H1 (cell line): ENCODE results near the gene DOCK9. TPM values are rescaled to one million over a fixed set of nuclear protein-coding genes. Genes with fewer than 3 reads are reported as not detected.

Experiments used
- CTCF ChIA-PET: fragments of 300-600 bp; sonication (Branson Sonifier 250); formaldehyde crosslinking; loops from one replicate; lab custom pipeline; 2021; ENCODE audit not compliant: partially characterized antibody; lab: Charles Lee
- POLR2A ChIA-PET: fragments of 300-600 bp; sonication (Branson Sonifier 250); formaldehyde crosslinking; loops from one replicate; lab custom pipeline; 2021; ENCODE audit warnings: inconsistent platforms; ENCODE audit not compliant: partially characterized antibody; lab: Charles Lee
- DNase-seq, 2 experiments: peaks; one replicate each; pipeline versions ENCODE4 v3.0.0 to v3.0.0-alpha.2; 2010 to 2022; ENCODE audit warnings: low spot score in 2 of 2, low read depth in 1 of 2, mixed read lengths in 1 of 2
- FAIRE-seq: peaks from 2 replicates; lab custom pipeline; 2011; peaks lifted over from hg19 to GRCh38; lab: Jason Lieb, UNC
- H2AFZ ChIP-seq: 2 replicates; pipeline ENCODE4 v1.8.1; 2012; ENCODE audit warnings: low read length, inconsistent platforms
- H2AK5ac ChIP-seq: 2 replicates; pipeline ENCODE4 v1.6.1; 2013; ENCODE audit warnings: low read depth, low read length
- H2BK120ac ChIP-seq: replicated peaks from 2 replicates; pipeline ENCODE3; 2013; ENCODE audit warnings: low read depth, low read length, inconsistent platforms
- H2BK12ac ChIP-seq: 2 replicates; pipeline ENCODE4 v1.6.1; 2013; ENCODE audit warnings: low read depth, low read length
- H2BK15ac ChIP-seq: 2 replicates; pipeline ENCODE4 v1.6.1; 2013; ENCODE audit warnings: low read length
- H2BK20ac ChIP-seq: 2 replicates; pipeline ENCODE4 v1.6.1; 2013; ENCODE audit warnings: low read length
- H2BK5ac ChIP-seq: 2 replicates; pipeline ENCODE4 v1.6.1; 2013; ENCODE audit warnings: low read depth, low read length
- H3K14ac ChIP-seq: 2 replicates; pipeline ENCODE4 v1.6.1; 2013; ENCODE audit warnings: inconsistent platforms; ENCODE audit not compliant: insufficient read length
- H3K18ac ChIP-seq: 2 replicates; pipeline ENCODE4 v1.6.1; 2013; ENCODE audit warnings: low read length; ENCODE audit errors: extremely low read depth
- H3K23ac ChIP-seq: 2 replicates; pipeline ENCODE4 v1.6.1; 2013; ENCODE audit warnings: inconsistent platforms; ENCODE audit not compliant: insufficient read length
- H3K23me2 ChIP-seq: 2 replicates; pipeline ENCODE4 v1.6.1; 2013; ENCODE audit warnings: low read depth, low read length
- H3K27ac ChIP-seq: 2 replicates; pipeline ENCODE4 v1.6.1; 2011; ENCODE audit warnings: low read depth, low read length, inconsistent platforms
- H3K27me3 ChIP-seq, 4 experiments: replicated peaks in 1 of 4; 1 replicate in 1 of 4; 2 replicates in 3 of 4; pipeline versions ENCODE4 v1.6.1 to v1.8.1; 2011 to 2013; ENCODE audit warnings: low read length in 3 of 4, mild to moderate bottlenecking in 3 of 4, inconsistent platforms in 2 of 4, mixed read lengths in 2 of 4, moderate library complexity in 1 of 4; ENCODE audit not compliant: control insufficient read depth in 3 of 4, insufficient read depth in 3 of 4; ENCODE audit errors: extremely low read depth in 1 of 4
- H3K36me3 ChIP-seq, 4 experiments: 2 replicates each; pipeline versions ENCODE4 v1.6.1 to v1.8.1; 2011 to 2013; ENCODE audit warnings: mild to moderate bottlenecking in 4 of 4, low read length in 3 of 4, moderate library complexity in 2 of 4, control low read depth in 1 of 4, inconsistent platforms in 1 of 4; ENCODE audit not compliant: insufficient read depth in 4 of 4, control insufficient read depth in 2 of 4
- H3K4ac ChIP-seq: replicated peaks from 2 replicates; pipeline ENCODE3; 2013; ENCODE audit warnings: low read length, low read depth, mixed read lengths, inconsistent platforms; ENCODE audit not compliant: insufficient read length
- H3K4me1 ChIP-seq, 4 experiments: replicated peaks in 1 of 4; 1 replicate in 1 of 4; 2 replicates in 3 of 4; pipeline versions ENCODE4 v1.6.1 to v1.8.1; 2011 to 2013; ENCODE audit warnings: low read length in 3 of 4, inconsistent platforms in 2 of 4, mixed read lengths in 1 of 4; ENCODE audit not compliant: insufficient read depth in 4 of 4, control insufficient read depth in 3 of 4
- H3K4me2 ChIP-seq, 2 experiments: 2 replicates each; pipeline versions ENCODE4 v1.6.1 to v1.8.1; 2011 to 2013; ENCODE audit warnings: low read depth in 2 of 2, low read length in 2 of 2, control low read depth in 1 of 2, inconsistent platforms in 1 of 2, mild to moderate bottlenecking in 1 of 2; ENCODE audit not compliant: insufficient read depth in 1 of 2
- H3K4me3 ChIP-seq, 4 experiments: fragments of 200-600, 300-600 bp in 1 of 4; sonication (generic), shearing (Covaris generic), sonication (Bioruptor Twin) in 1 of 4; 2 replicates each; pipeline versions ENCODE4 v1.5.1 to v1.8.1; 2011 to 2016; ENCODE audit warnings: low read length in 4 of 4, low read depth in 3 of 4, control low read depth in 2 of 4, inconsistent platforms in 2 of 4, mild to moderate bottlenecking in 2 of 4, mixed read lengths in 1 of 4, moderate library complexity in 1 of 4; ENCODE audit not compliant: insufficient read depth in 2 of 4; ENCODE audit errors: extremely low read depth in 1 of 4
- H3K56ac ChIP-seq: replicated peaks from 2 replicates; pipeline ENCODE3; 2013; ENCODE audit warnings: low read depth, mild to moderate bottlenecking, mixed read lengths, low read length, inconsistent platforms; ENCODE audit not compliant: insufficient read length
- H3K79me1 ChIP-seq: 2 replicates; pipeline ENCODE4 v1.6.1; 2013; ENCODE audit warnings: low read depth, low read length, control low read depth
- H3K79me2 ChIP-seq, 2 experiments: 2 replicates each; pipeline versions ENCODE4 v1.6.1 to v1.8.1; 2012 to 2013; ENCODE audit warnings: low read length in 2 of 2, mild to moderate bottlenecking in 2 of 2, inconsistent platforms in 1 of 2; ENCODE audit not compliant: insufficient read depth in 2 of 2, control insufficient read depth in 1 of 2
- H3K9ac ChIP-seq, 4 experiments: replicated peaks in 1 of 4; 1 replicate in 1 of 4; 2 replicates in 3 of 4; pipeline versions ENCODE4 v1.6.1 to v1.8.1; 2011 to 2013; ENCODE audit warnings: low read depth in 3 of 4, low read length in 3 of 4, control low read depth in 2 of 4, mild to moderate bottlenecking in 2 of 4, moderate library complexity in 2 of 4, inconsistent platforms in 1 of 4; ENCODE audit errors: extremely low read depth in 1 of 4
- H3K9me3 ChIP-seq, 2 experiments: 2 replicates each; pipeline versions ENCODE4 v1.6.1 to v1.8.1; 2012 to 2013; ENCODE audit warnings: mild to moderate bottlenecking in 2 of 2, moderate library complexity in 2 of 2, control low read depth in 1 of 2, inconsistent platforms in 1 of 2, low read depth in 1 of 2, low read length in 1 of 2, mixed read lengths in 1 of 2; ENCODE audit not compliant: insufficient read depth in 2 of 2
- H4K20me1 ChIP-seq, 2 experiments: replicated peaks in 1 of 2; 2 replicates each; pipeline versions ENCODE3 to v1.8.1; 2011 to 2013; ENCODE audit warnings: inconsistent platforms in 2 of 2, low read length in 2 of 2, mild to moderate bottlenecking in 1 of 2; ENCODE audit not compliant: insufficient read depth in 2 of 2, control insufficient read depth in 1 of 2
- H4K5ac ChIP-seq: 2 replicates; pipeline ENCODE4 v1.6.1; 2013; ENCODE audit warnings: low read length, low read depth, mixed read lengths, inconsistent platforms; ENCODE audit not compliant: insufficient read length
- H4K8ac ChIP-seq: 2 replicates; pipeline ENCODE4 v1.8.0; 2013; ENCODE audit warnings: mild to moderate bottlenecking, moderate library complexity, low read length, inconsistent platforms; ENCODE audit not compliant: insufficient read depth; ENCODE audit errors: extremely low read depth
- H4K91ac ChIP-seq: replicated peaks from 2 replicates; pipeline ENCODE3; 2013; ENCODE audit warnings: low read length, mixed read lengths, inconsistent platforms; ENCODE audit not compliant: insufficient read length
- CTCF ChIP-seq, 3 experiments: IDR thresholded peaks; 1 replicate in 2 of 3; 2 replicates in 1 of 3; pipeline versions ENCODE4 v1.5.1 to v1.6.1; 2011; ENCODE audit warnings: low read length in 3 of 3, mild to moderate bottlenecking in 3 of 3, inconsistent platforms in 2 of 3, low read depth in 1 of 3, moderate library complexity in 1 of 3; ENCODE audit not compliant: insufficient read depth in 1 of 3; ENCODE audit errors: control extremely low read depth in 1 of 3
- MAX ChIP-seq: IDR thresholded peaks from 2 replicates; pipeline ENCODE4 v1.6.1; 2012; ENCODE audit warnings: inconsistent platforms
- POLR2A ChIP-seq, 2 experiments: IDR thresholded peaks; 1 replicate in 1 of 2; 2 replicates in 1 of 2; pipeline ENCODE4 v1.6.1; 2011; ENCODE audit warnings: low read depth in 2 of 2, low read length in 2 of 2, mild to moderate bottlenecking in 2 of 2; ENCODE audit errors: control extremely low read depth in 1 of 2
- RFX5 ChIP-seq: IDR thresholded peaks from 2 replicates; pipeline ENCODE4 v1.6.1; 2011; ENCODE audit warnings: low read depth, low read length, improper control_type of control experiment, borderline replicate concordance
- RXRA ChIP-seq: IDR thresholded peaks from 2 replicates; pipeline ENCODE4 v1.6.1; 2011; ENCODE audit warnings: low read depth, mild to moderate bottlenecking, low read length, moderate library complexity; ENCODE audit not compliant: insufficient read depth
- SAP30 ChIP-seq: fragments of 300-600 bp; sonication (generic); IDR thresholded peaks from 2 replicates; pipeline ENCODE4 v1.7.1; 2012; ENCODE audit warnings: low read length, moderate library complexity, mild to moderate bottlenecking, inconsistent platforms; ENCODE audit not compliant: insufficient read depth, insufficient replicate concordance
- SIN3A ChIP-seq, 2 experiments: IDR thresholded peaks in 1 of 2; conservative IDR thresholded peaks in 1 of 2; 2 replicates each; pipeline ENCODE4 v1.6.1; 2011 to 2012; ENCODE audit warnings: low read length in 2 of 2, improper control_type of control experiment in 1 of 2, low read depth in 1 of 2, mild to moderate bottlenecking in 1 of 2
- TAF7 ChIP-seq: optimal IDR thresholded peaks from 2 replicates; pipeline ENCODE3; 2011; ENCODE audit warnings: low read depth, mild to moderate bottlenecking, inconsistent platforms, low read length, moderate library complexity, borderline replicate concordance
- WGBS, 2 experiments: shearing (Covaris generic) in 1 of 2; methylation state at CpG; one replicate each; pipeline versions ENCODE4 v1.1.6 to v1.1.7; 2013 to 2015; ENCODE audit warnings: low lambda C conversion rate in 2 of 2, mixed read lengths in 2 of 2, inconsistent platforms in 1 of 2, low coverage in 1 of 2, missing lambda C conversion rate in 1 of 2; ENCODE audit not compliant: insufficient replicate concordance in 2 of 2, insufficient coverage in 1 of 2, insufficient read length in 1 of 2; ENCODE audit errors: extremely low coverage in 1 of 2, missing lambda C conversion rate in 1 of 2; 5-methylcytosine and 5-hydroxymethylcytosine counted together
- polyA plus RNA-seq, 7 experiments: library from polyadenylated mRNA; depleted of rRNA in 3 of 7; stranded (reverse) in 5 of 7; unstranded in 2 of 7; fragments of >200 nt in 5 of 7; fragments of 200-250 nt in 2 of 7; gene quantifications; 1 replicate in 5 of 7; 2 replicates in 1 of 7; 4 replicates in 1 of 7; pipeline versions ENCODE4 v1.2.1 to v1.2.3, GENCODE V29; 2011 to 2013; ENCODE audit warnings: missing spikeins in 2 of 7, mixed read lengths in 2 of 7
- total RNA-seq: library from RNA; stranded (reverse); fragmentation: NEBNext Ultra II Directional; extraction: Animal tissue kit (Norgen Biotek cat#: 25700); gene quantifications from 2 replicates; pipeline ENCODE4 v1.2.1, GENCODE V29; 2021

The DOCK9 gene
- total and polyA plus RNA-seq, 2 of the 8 experiments (the other 6 are each of a cell fraction or from before 2014, with no cell fraction given), result 21.6 to 31.5 TPM

GRCh38 chr13:98846986-98847385 is 130.9 kb downstream of the DOCK9 start:
- H3K4ac ChIP-seq, result no peak overlapping the region

More at GRCh38 chr13:98846986-98847385, 130.9 kb downstream of the DOCK9 start:
- WGBS, 2 experiments, result 95% methylated on average over 4 of the region's 4 CpGs; no CpG with 5 or more reads in 1 of the 2 experiments
- Histone ChIP-seq H4K20me1 (no peaks in the 10 kb centered on the region), H3K79me1 (no peaks in the 10 kb centered on the region), H3K23me2 (no peaks in the 10 kb centered on the region), H3K56ac (no peak overlapping the region), H3K14ac (no peak overlapping the region), H4K5ac (no peak overlapping the region), H3K18ac (no peak overlapping the region), H3K27me3 (no peaks in the 10 kb centered on the region), H2BK120ac (no peak overlapping the region), H3K4me3 (no peak overlapping the region), H2AFZ (no peak overlapping the region), H4K91ac (no peak overlapping the region), H2BK12ac (no peak overlapping the region), H3K27ac (no peak overlapping the region), H3K9ac (no peak overlapping the region), H4K8ac (no peak overlapping the region), H3K4me1 (no peaks in the 10 kb centered on the region), H2AK5ac (no peak overlapping the region), H3K79me2 (no peaks in the 10 kb centered on the region), H2BK5ac (no peak overlapping the region), H3K23ac (no peak overlapping the region), H3K4me2 (no peak overlapping the region), H2BK15ac (no peak overlapping the region), H3K36me3 (no peaks in the 10 kb centered on the region), H3K9me3 (no peaks in the 10 kb centered on the region), H2BK20ac (no peak overlapping the region)
- no peak for DNase-seq
- TF ChIP-seq SAP30, result no peak
- no peak for TF ChIP-seq TAF7
- no peak for TF ChIP-seq POLR2A (IDR thresholded peaks at IDR 0.05; ENCODE audit: control extremely low read depth in 1 of 2, low read depth in 2 of 2, low read length in 2 of 2)
- TF ChIP-seq CTCF (IDR thresholded peaks at IDR 0.05; ENCODE audit: control extremely low read depth in 1 of 3, insufficient read depth in 1 of 3, low read depth in 1 of 3, low read length in 3 of 3), result no peak
- no peak for TF ChIP-seq SIN3A (conservative IDR thresholded peaks at IDR 0.05 in 1 of 2, IDR thresholded peaks at IDR 0.05 in 1 of 2; ENCODE audit: low read depth in 1 of 2, low read length in 2 of 2)
- TF ChIP-seq RXRA, result no peak
- TF ChIP-seq MAX, result no peak
- no peak for TF ChIP-seq RFX5
- CTCF ChIA-PET, result interaction anchor here (1.0 kb wide), 1 partner anchor 19 kb away, joined by 3 read pairs; no protein-coding TSS in a partner anchor
- FAIRE-seq, result no peak
- POLR2A ChIA-PET, result no interaction called here
